Activated gamma-delta T cell (primary cell): ENCODE measurements around the gene TUBA4A.
"Not testable (repeated sequence)": the region's sequence is repeated elsewhere in the genome, so short reads cannot be mapped to it uniquely, and the experiment has no call there.

ENCODE experiments used
- DNase-seq: peaks from one replicate; lab custom pipeline; 2025; lab: John Stamatoyannopoulos, UW

TUBA4A gene

DNA sequence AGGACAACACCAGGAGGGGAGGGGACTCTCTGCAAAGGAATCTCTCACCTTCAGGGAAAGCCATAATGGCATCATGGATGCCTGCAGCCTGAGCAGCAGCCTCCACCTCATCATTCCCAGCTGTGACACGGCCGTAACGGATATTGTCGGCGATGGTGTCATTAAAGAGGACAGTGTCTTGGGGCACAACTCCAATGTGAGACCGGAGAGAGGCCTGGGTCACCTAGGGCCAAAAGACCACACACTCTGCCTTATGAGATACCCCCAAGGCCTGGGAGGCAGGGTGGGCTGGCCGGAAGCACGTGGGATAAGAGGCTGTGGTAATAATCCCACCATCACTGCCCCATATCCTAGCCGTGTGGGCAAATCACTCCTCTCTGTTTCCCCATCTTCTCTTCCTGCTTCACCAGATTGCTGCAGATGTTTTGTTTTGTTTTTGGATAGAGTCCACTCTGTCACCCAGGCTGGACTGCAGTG, 42.8 kb downstream of the TUBA4A start:
- no peak for DNase-seq

DNA sequence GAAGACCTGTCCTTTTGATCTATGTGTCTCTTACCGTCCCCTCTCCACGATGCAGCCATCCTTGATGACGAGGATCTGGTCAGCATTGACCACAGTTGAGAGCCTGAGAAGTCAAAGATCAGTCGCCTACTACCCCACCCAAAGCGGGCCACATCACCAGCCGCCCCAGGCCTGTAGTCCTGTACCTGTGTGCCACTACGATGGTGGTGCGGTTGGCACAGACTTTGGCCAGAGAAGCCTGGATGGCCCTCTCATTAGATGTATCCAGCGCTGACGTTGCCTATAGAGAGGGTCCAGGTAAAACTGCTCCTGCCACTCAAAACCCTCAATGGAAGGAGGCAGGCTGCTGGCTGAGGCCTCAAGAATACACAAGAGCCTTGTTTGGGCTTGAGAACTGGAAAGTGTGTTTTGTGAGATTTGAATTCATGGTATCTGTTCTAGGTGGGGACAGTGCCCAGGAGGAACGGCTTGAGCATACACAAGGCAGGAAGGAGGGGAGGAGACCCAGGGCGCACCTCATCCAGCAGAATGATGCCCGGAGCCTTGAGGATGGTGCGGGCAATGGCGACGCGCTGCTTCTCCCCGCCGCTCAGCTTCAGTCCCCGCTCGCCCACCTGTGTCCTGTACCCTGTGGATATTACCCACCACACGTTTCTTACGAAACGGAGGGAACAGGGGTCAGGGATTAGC, 43.4 kb downstream of the TUBA4A start:
- DNase-seq = no peak

DNA sequence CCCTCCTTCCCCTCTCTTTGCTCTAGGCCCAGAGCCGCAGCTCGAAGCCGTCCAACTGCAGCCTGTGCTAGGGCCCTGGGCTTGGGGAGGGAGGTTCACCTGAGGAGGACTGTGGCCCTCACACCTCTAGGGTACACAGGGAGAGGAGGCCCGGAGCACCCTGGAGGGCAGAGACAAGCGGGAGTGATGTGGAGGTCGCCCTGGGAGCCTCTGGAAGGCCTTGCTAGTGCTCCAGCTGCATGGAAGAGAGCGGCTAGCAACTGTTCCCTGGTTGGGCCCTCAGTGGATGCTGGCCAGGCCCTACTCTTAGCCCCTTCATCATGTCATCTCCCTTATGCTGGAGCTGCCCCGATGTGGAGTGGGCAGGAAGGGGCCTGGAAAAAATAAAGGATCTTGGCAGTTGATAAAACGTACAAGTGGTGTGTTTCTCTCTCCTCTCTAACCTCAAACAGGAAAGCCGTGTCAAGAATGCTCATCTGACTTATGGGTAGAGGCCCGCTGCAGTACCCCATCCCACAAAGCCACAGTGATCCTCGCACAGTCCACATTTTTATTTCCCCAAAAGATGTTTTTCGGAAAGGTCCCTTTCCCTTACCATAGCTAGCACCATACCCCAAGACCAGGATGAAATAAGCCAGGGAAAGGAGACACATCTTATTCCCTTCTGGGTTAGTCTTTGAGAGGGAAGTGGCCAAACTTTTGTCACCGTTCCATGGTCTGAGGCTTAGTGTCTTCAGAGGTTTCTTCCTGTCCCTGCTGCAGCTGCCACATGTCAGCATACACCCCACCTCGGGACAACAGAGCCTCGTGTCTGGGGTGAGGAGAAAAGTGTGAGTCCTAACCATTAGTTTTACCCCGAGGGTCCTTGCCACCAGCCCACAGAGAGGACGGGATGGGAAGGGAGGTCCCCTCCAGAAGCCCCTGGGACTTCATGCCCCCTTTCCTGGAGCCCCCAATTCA, 44.2 kb downstream of the TUBA4A start:
- DNase-seq = no peak

DNA sequence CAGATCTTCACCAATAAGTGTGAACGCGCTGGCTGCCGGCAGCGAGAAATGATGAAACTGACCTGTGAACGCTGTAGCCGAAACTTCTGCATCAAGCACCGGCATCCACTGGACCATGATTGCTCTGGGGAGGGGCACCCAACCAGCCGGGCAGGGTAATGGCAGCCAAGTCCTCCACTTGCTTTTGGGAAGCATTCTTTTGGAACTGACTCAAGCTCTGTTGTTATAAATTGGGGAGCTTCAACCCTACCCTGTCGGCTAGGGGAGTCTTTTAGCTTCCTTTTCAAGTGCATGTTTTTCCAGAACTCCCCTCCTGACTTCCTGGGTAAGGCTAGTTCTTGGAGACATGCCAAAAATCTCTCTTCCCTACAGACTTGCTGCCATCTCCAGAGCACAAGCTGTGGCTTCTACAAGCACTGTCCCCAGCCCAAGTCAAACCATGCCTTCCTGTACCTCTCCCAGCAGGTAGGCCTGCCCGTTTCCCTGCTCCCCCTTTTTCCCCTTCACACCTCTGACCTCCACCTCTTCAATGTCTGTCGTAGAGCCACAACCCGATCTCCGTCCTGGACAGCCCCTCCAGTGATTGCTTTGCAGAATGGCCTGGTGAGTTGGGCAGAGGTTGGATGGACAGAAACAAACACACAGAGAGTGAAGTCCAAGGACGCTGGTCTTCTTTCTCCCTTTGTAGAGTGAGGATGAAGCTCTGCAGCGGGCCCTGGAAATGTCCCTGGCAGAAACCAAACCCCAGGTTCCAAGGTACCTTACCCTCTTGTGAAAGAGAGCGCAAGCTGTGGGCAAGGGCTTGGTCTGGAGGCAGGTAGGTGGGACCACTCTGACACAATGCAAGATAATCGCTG, 45.6 kb downstream of the TUBA4A start:
- DNase-seq = no peak

DNA sequence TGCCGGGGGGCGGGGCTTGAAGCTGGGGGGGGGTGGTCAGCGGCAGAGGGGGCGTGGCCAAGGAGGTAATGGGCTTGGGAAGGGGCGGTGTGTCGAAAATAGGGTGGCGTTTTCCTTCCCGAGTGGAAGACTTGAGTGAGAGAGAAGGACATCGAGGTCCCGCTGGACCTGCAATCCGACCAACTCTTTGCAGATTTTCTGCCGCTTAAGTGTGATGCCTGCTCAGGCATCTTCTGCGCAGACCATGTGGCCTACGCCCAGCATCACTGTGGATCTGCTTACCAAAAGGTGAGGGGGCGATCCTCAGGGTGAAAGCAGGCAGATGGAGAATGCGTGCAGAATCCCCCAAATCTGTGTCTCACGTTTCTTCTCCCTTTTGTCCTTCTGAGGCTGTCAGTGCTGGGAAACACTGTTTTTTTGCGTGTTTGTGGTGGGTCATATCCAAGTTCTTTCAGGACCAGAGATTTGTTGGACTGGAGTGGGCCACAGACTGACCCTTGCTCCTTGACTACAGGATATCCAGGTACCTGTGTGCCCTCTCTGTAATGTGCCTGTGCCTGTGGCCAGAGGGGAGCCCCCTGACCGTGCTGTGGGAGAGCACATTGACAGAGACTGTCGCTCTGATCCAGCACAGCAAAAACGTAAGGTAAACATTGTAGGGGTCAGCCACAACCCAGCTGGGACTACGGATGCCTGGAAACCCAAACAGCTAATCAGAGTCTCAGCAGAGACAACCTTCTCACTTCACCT, 46.4 kb downstream of the TUBA4A start:
- DNase-seq = no peak

DNA sequence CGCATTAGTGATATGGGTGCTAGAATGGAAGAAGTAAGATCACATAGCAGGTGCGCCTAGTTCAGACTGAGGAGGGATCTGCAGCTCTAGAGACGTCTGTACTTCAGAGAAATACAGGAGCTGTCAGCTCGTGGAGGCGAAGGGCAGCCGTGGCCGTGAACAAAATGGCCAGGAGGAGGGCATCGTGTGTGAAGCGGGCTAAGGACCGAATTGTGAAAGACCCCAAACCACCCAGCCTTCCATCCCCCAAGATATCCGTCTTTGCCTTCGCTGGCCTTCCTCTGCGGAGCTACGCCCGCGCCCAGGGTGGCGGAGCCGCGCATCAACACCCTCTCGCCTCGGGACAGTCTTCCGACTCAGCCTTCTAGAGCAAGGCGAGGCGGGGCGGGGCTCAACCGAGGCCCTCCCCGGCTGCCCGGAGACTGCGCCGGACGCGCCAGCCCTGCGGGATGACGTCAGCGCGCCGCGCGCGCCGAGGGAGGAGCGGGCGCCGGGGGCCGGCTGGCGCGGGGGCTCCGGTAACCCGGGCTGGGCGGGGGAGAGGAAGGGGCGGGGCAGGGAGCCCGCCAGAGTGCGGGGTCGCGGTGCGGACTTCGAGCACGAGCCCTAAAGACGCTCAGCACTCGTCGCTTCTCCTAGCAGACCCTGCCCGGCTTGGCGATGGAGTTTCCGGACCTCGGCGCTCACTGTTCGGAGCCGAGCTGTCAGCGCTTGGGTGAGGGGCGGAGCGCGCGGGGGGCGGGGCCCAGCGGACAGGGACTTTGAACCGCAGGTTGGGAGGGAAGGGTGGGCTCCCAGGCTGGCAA, 47.2 kb downstream of the TUBA4A start, which contains the start of gene ZFAND2B:
TSS of gene ZFAND2B (plus strand) at position 455 of the 806 bp plus-strand sequence. CDS start at position 661, 206 bp downstream.
- DNase-seq = peak; percentile 94

DNA sequence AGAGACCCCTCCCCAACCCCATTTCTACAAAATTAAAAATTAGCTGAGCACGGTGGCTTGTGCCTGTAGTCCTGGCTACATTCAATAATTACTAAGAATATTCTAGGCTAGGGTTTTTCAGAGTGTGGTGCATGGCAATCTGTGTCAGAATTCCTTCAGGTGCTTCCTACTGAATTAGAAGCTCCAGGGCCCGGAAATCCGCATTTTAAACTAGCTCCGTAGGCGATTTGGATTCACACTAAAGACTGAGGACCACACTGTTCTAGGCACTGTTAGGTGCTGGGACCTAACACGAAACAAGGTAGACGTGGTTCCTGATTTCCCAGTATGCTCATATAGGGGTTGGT, 47.8 kb downstream of the TUBA4A start:
- DNase-seq = no peak

DNA sequence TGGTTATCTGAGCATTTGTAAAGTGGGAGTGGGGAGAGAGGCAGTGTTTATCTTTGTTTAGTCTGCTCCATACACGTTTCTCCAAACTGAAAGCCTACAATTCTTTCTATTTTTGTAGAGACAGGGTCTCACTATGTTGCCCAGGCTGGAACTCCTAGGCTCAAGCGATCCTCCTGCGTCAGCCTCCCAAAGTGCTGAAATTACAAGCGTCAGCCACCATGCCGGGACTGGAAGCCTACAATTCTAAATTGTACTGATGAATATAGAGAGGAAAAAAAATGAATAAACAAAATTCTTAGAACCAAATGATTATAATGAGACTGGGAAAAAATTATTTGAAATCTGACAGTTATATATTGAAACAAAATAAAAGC, 48.6 kb downstream of the TUBA4A start:
- no peak for DNase-seq

DNA sequence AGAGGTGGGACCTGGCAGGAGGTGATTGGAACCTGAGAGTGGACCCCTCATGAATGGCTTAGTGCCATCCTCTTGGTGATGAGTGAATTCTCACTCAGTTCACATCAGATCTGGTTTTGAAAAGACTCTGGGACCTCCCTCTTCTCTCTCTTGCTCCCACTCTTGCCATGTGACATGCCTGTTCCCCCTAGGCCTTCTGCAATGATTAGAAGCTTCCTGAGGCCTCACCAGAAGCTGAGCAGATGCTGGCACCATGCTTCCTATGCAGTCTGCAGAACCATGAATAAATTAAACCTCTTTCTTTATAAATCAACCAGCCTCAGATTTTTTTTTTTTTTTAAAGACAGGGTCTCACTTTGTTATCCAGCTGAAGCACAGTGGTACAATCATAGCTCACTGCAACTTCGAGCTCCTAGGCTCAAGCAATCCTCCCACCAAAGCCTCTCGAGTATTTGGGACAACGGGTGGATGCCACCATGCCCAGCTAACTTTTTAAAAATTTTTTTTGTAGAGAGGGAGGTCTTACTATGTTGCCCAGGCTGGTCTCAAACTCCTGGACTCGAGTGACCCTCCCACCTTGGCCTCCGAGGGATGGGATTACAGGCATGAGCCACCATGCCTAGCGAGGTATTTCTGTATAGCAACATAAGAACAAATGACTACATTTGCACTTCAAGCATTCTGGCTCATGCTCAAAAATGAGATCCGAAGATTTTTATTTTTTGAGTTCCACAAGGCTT, 49.1 kb downstream of the TUBA4A start:
- no peak for DNase-seq

DNA sequence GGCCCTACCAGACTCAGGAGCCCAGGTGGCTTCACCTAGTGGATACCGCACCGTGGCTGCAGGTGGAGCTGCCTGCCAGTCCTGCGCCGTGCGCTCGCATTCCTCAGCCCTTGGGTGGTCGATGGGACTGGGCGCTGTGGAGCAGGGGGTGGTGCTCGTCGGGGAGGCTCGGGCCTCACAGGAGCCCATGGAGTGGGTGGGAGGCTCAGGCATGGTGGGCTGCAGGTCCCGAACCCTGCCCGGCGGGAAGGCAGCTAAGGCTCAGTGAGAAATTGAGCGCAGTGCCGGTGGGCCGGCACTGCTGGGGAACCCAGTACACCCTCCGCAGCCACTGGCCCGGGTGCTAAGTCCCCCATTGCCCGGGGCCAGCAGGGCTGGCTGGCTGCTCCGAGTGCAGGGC, 52.4 kb downstream of the TUBA4A start:
- DNase-seq = not testable (repeated sequence)

DNA sequence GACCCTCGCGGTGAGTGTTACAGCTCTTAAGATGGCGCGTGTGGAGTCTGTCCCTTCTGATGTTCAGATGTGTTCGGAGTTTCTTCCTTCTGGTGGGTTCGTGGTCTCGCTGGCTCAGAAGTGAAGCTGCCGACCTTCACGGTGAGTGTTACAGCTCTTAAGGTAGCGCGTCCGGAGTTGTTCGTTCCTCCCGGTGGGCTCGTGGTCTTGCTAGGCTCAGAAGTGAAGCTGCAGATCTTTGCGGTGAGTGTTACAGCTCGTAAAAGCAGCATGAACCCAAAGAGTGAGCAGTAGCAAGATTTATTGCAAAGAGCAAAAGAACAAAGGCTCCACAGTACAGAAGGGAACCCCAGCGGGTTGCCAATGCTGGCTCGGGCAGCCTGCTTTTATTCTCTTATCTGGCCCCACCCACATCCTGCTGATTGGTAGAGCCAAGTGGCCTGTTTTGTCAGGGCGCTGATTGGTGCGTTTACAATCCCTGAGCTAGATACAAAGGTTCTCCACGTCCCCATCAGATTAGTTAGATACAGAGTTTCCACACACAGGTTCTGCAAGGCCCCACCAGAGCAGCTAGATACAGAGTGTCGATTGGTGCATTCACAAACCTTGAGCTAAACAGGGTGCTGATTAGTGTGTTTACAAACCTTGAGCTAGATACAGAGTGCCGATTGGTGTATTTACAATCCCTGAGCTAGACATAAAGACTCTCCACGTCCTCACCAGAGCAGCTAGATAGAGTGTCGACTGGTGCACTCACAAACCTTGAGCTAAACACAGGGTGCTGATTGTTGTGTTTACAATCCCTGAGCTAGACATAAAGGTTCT, 53.0 kb downstream of the TUBA4A start:
- DNase-seq = not testable (repeated sequence)
